Heart right ventricle (tissue), 16 donors: Measurements from ENCODE around the gene KPNA5. TPM values are rescaled to one million over a fixed set of nuclear protein-coding genes. Genes with fewer than 3 reads are reported as not detected.

Experiments
- ATAC-seq, 8 donors: fragments of 200-7000 bp; cut with Tn5 transposase; one replicate each; pipeline ENCODE4 v1.9.1; 2020; ENCODE audit warnings: mild to moderate bottlenecking in 8 of 8, moderate library complexity in 8 of 8, moderate number of reproducible peaks in 1 of 8
- DNase-seq, 2 donors: peaks; one replicate each; pipeline ENCODE4 v3.0.0-alpha.2; 2020
- H3K27ac ChIP-seq, 10 donors: fragments of 200-600 bp; sonication (generic) in 2 of 10; one replicate each; pipeline versions ENCODE4 v1.5.0 to v1.8.0; 2020 to 2022; ENCODE audit warnings: mild to moderate bottlenecking in 3 of 10
- H3K27me3 ChIP-seq, 7 donors: fragments of 200-600 bp; one replicate each; pipeline ENCODE4 v1.8.0; 2021 to 2022; ENCODE audit warnings: mild to moderate bottlenecking in 2 of 7
- H3K36me3 ChIP-seq, 9 donors: fragments of 200-600 bp; sonication (generic) in 1 of 9; one replicate each; pipeline versions ENCODE4 v1.5.0 to v1.8.0; 2020 to 2022; ENCODE audit warnings: mild to moderate bottlenecking in 2 of 9
- H3K4me1 ChIP-seq, 9 donors: fragments of 200-600 bp; sonication (generic) in 1 of 9; one replicate each; pipeline versions ENCODE4 v1.5.0 to v1.8.0; 2020 to 2022; ENCODE audit warnings: mild to moderate bottlenecking in 4 of 9
- H3K4me3 ChIP-seq, 10 donors: fragments of 200-600 bp; sonication (generic) in 2 of 10; one replicate each; pipeline versions ENCODE4 v1.5.0 to v1.8.0; 2020 to 2022; ENCODE audit warnings: mild to moderate bottlenecking in 7 of 10, moderate library complexity in 2 of 10
- H3K9me3 ChIP-seq, 11 donors: fragments of 200-600 bp in 10 of 11; sonication (generic) in 2 of 11; one replicate each; pipeline versions ENCODE4 v1.5.0 to v1.8.0; 2013 to 2022; ENCODE audit warnings: mild to moderate bottlenecking in 2 of 11, control low read depth in 1 of 11, moderate library complexity in 1 of 11
- CTCF ChIP-seq, 9 donors: fragments of 200-600 bp; sonication (generic) in 2 of 9; IDR thresholded peaks; one replicate each; pipeline versions ENCODE4 v1.5.0 to v1.8.0; 2021 to 2022; ENCODE audit warnings: antibody characterized with exemption in 9 of 9, mild to moderate bottlenecking in 5 of 9, moderate library complexity in 1 of 9
- WGBS, 2 donors: extraction: QIAGEN DNeasy Blood & Tissue Kit; methylation state at CpG; one replicate each; pipeline ENCODE4 v1.1.7; 2013; ENCODE audit warnings: inconsistent platforms in 1 of 2; 5-methylcytosine and 5-hydroxymethylcytosine counted together
- intact Hi-C, 10 donors: fragments of 100-400 bp; cut with DNase I; formaldehyde crosslinking; loops; one replicate each; pipeline versions ENCODE4 v1.11.1 to v1.14.2; 2022
- polyA plus RNA-seq, 2 donors: library from polyadenylated mRNA; stranded (reverse); fragments of 200-250 nt; gene quantifications; one replicate each; pipeline ENCODE4 v1.2.3, GENCODE V29; 2013
- total RNA-seq, 10 donors: library from RNA; stranded (reverse); fragmentation: NEBNext Ultra II Directional in 3 of 10; extraction: Animal tissue kit (Norgen Biotek cat#: 25700) in 3 of 10; gene quantifications; one replicate each; pipeline versions ENCODE4 v1.2.1 to v1.2.4, GENCODE V29; 2021 to 2023
- donor health status: Arrhythmogenic right ventricular cardiomyopathy.
- donor health status: ischemic (EF 13 %, LVEDD 7.1; RV severe dilation, severe dysfunction).
- donor health status: healthy with polysubstance abuse.
- donor health status: DM: no; HTN: yes; CAD: no.
- donor health status: DM: no; HTN: no; CAD: no.
- donor health status: ischemic (EF 25% LVEDD 6.9; RV normal size, moderate dysfunction).
- donor health status: ischemic (EF 25% LVEDD 5.7; RV mildly dilated, moderate dysfunction).
- donor health status: healthy.
- donor health status: DM: yes; HTN: yes; CAD: no.
- donor health status: Ischemic cardiomyopathy.
- donor health status: ischemic (EF 35%, LVEDD 5.7; RV mildly dilated, moderate dysfunction).
- donor health status: nonischemic (EF 11% LVEDD 7.7; RV severe dilation, severe dysfunction).
- donor health status: DM: yes; HTN: yes; CAD: no.
- donor health status: PGD.
- donor health status: ischemic (EF 29% LVEDD 5.4; RV normal size, mild dysfunction).
- donor health status: nonischemic (EF 23%, LVEDD 6.1; RV moderate dilation, normal function).

KPNA5 gene
- total and polyA plus RNA-seq, 12 donors: 1.0 to 11.7 (median 7.9) TPM

- intact Hi-C loops: no loop called here
- no peak overlapping the region for H3K4me3 ChIP-seq
- H3K27me3 ChIP-seq: peaks cover 8 to 49% (median 29%) of the 10 kb centered on the region in 7 donors
- no peak for TF ChIP-seq CTCF (IDR thresholded peaks at IDR 0.05)
- peaks cover 0 to 4% (median 0%) of the 10 kb centered on the region in 9 donors for H3K36me3 ChIP-seq
- WGBS, 2 donors: 60 to 65% methylated on average over 4 of the region's 4 CpGs
- H3K27ac ChIP-seq: no peak overlapping the region
- peaks cover 0 to 21% (median 15%) of the 10 kb centered on the region in 9 donors for H3K4me1 ChIP-seq
- ATAC-seq (no peak), DNase-seq (no peak)
- no peaks in the 10 kb centered on the region for H3K9me3 ChIP-seq
Observed at GRCh38 chr6:116761779-116762178, 80.8 kb downstream of the KPNA5 start.

GRCh38 chr6:116762235-116762634 lies 81.2 kb downstream of the KPNA5 start:
- ATAC-seq (no peak), DNase-seq (no peak)
- 79 to 91% methylated on average over 1 of the region's 1 CpG for WGBS, 2 donors
- no peak overlapping the region for H3K27ac ChIP-seq
- H3K9me3 ChIP-seq: no peaks in the 10 kb centered on the region
- no peak overlapping the region for H3K4me3 ChIP-seq
- no peak for TF ChIP-seq CTCF (IDR thresholded peaks at IDR 0.05)
- intact Hi-C loops: no loop called here
- peaks cover 0 to 24% (median 15%) of the 10 kb centered on the region in 9 donors for H3K4me1 ChIP-seq
- H3K27me3 ChIP-seq: peaks cover 8 to 54% (median 29%) of the 10 kb centered on the region in 7 donors
- peaks cover 0 to 4% (median 0%) of the 10 kb centered on the region in 9 donors for H3K36me3 ChIP-seq

GRCh38 chr6:116763048-116763447 lies 82.0 kb downstream of the KPNA5 start:
- H3K4me1 ChIP-seq: peaks cover 0 to 24% (median 15%) of the 10 kb centered on the region in 9 donors
- H3K9me3 ChIP-seq: no peaks in the 10 kb centered on the region
- peaks cover 0 to 4% (median 0%) of the 10 kb centered on the region in 9 donors for H3K36me3 ChIP-seq
- TF ChIP-seq CTCF (IDR thresholded peaks at IDR 0.05): no peak
- ATAC-seq: no peak
- no peak for DNase-seq
- H3K4me3 ChIP-seq: peak overlapping the region in 1 of 10 donors; percentile 68
- intact Hi-C loops: no loop called here
- no peak overlapping the region for H3K27ac ChIP-seq
- peaks cover 8 to 62% (median 35%) of the 10 kb centered on the region in 7 donors for H3K27me3 ChIP-seq

- Histone ChIP-seq H3K9me3 (no peaks in the 10 kb centered on the region), H3K4me1 (peaks cover 0 to 24% (median 15%) of the 10 kb centered on the region in 9 donors), H3K4me3 (peak overlapping the region in 9 of 10 donors; percentile 52 to 69 (median 59)), H3K27ac (peak overlapping the region in 8 of 10 donors; percentile 59 to 81 (median 72)), H3K27me3 (peaks cover 8 to 65% (median 40%) of the 10 kb centered on the region in 7 donors), H3K36me3 (peaks cover 0 to 4% (median 0%) of the 10 kb centered on the region in 9 donors)
- TF ChIP-seq CTCF (IDR thresholded peaks at IDR 0.05): peak in 1 of 9 donors; percentile 5
- 68 to 78% methylated on average over 11 of the region's 11 CpGs for WGBS, 2 donors
- intact Hi-C loops: no loop called here
- ATAC-seq: peak in 3 of 8 donors; percentile 38 to 56 (median 46)
- no peak for DNase-seq
Observed at GRCh38 chr6:116763906-116764628, 83.1 kb downstream of the KPNA5 start.
